Measurements from ENCODE around the gene ZNF784. TPM values are rescaled to one million over a fixed set of nuclear protein-coding genes. Genes with fewer than 3 reads are reported as not detected.

ZNF784 gene
- total and polyA plus RNA-seq, 2 of the 13 experiments (the other 11 are each of a cell fraction or from before 2014, with no cell fraction given): 4.1 to 4.2 TPM

DNA sequence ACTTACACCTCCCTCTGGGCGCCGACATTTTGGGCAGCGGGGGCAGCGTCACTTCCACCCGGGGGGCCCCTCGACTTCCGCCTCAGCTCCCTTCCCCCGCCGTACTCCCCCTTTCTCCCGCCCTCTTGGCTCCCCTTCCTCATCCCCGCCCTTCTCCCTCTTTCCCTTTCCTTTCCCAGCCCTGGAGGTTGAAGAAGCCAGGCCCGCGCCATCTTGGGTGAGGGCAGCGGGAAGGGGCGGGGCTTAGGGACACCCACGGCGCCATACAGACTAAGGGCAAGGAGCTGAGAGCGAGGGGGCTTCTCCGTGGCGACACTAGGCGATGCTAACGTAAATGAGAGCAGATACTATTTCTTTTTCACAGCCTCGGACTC is 24.9 kb downstream of the ZNF784 start, which contains the start of gene FIZ1 (continued):
- TF ChIP-seq, protein P1, sequence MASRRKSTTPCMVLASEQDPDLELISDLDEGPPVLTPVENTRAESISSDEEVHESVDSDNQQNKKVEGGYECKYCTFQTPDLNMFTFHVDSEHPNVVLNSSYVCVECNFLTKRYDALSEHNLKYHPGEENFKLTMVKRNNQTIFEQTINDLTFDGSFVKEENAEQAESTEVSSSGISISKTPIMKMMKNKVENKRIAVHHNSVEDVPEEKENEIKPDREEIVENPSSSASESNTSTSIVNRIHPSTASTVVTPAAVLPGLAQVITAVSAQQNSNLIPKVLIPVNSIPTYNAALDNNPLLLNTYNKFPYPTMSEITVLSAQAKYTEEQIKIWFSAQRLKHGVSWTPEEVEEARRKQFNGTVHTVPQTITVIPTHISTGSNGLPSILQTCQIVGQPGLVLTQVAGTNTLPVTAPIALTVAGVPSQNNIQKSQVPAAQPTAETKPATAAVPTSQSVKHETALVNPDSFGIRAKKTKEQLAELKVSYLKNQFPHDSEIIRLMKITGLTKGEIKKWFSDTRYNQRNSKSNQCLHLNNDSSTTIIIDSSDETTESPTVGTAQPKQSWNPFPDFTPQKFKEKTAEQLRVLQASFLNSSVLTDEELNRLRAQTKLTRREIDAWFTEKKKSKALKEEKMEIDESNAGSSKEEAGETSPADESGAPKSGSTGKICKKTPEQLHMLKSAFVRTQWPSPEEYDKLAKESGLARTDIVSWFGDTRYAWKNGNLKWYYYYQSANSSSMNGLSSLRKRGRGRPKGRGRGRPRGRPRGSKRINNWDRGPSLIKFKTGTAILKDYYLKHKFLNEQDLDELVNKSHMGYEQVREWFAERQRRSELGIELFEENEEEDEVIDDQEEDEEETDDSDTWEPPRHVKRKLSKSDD (CRISPR knock-in tag; IDR thresholded peaks at IDR 0.05; ENCODE audit: low read depth): peak; percentile 41; the same call in 1 of the 2 replicates
- TF ChIP-seq CBX5 (CRISPR knock-in tag; IDR thresholded peaks at IDR 0.05; ENCODE audit: borderline replicate concordance): no peak
- TF ChIP-seq, protein P2, sequence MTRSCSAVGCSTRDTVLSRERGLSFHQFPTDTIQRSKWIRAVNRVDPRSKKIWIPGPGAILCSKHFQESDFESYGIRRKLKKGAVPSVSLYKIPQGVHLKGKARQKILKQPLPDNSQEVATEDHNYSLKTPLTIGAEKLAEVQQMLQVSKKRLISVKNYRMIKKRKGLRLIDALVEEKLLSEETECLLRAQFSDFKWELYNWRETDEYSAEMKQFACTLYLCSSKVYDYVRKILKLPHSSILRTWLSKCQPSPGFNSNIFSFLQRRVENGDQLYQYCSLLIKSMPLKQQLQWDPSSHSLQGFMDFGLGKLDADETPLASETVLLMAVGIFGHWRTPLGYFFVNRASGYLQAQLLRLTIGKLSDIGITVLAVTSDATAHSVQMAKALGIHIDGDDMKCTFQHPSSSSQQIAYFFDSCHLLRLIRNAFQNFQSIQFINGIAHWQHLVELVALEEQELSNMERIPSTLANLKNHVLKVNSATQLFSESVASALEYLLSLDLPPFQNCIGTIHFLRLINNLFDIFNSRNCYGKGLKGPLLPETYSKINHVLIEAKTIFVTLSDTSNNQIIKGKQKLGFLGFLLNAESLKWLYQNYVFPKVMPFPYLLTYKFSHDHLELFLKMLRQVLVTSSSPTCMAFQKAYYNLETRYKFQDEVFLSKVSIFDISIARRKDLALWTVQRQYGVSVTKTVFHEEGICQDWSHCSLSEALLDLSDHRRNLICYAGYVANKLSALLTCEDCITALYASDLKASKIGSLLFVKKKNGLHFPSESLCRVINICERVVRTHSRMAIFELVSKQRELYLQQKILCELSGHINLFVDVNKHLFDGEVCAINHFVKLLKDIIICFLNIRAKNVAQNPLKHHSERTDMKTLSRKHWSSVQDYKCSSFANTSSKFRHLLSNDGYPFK (CRISPR knock-in tag; IDR thresholded peaks at IDR 0.05; ENCODE audit: borderline replicate concordance): peak; percentile 99
- TF ChIP-seq PAWR (CRISPR knock-in tag; IDR thresholded peaks at IDR 0.05; ENCODE audit: borderline replicate concordance): no peak
- TF ChIP-seq RBFOX2 (IDR thresholded peaks at IDR 0.05; ENCODE audit: low read depth, low read length): peak; percentile 55
- TF ChIP-seq ZNF850 (CRISPR knock-in tag; conservative IDR thresholded peaks at IDR 0.05): no peak
- TF ChIP-seq MXD4 (CRISPR knock-in tag; IDR thresholded peaks at IDR 0.05): 0 out of 2 replicates have a peak, but pooled peaks have one; percentile 42
- peak; percentile 47; the same call in 1 of the 2 replicates for TF ChIP-seq PHF8 (CRISPR knock-in tag; IDR thresholded peaks at IDR 0.05)
- peak; percentile 53 for TF ChIP-seq SAP130 (CRISPR knock-in tag; IDR thresholded peaks at IDR 0.05; ENCODE audit: low read depth)
- peak; percentile 95 for TF ChIP-seq SRSF1 (optimal IDR thresholded peaks at IDR 0.05; ENCODE audit: low read depth, low read length)
- TF ChIP-seq, protein P3, sequence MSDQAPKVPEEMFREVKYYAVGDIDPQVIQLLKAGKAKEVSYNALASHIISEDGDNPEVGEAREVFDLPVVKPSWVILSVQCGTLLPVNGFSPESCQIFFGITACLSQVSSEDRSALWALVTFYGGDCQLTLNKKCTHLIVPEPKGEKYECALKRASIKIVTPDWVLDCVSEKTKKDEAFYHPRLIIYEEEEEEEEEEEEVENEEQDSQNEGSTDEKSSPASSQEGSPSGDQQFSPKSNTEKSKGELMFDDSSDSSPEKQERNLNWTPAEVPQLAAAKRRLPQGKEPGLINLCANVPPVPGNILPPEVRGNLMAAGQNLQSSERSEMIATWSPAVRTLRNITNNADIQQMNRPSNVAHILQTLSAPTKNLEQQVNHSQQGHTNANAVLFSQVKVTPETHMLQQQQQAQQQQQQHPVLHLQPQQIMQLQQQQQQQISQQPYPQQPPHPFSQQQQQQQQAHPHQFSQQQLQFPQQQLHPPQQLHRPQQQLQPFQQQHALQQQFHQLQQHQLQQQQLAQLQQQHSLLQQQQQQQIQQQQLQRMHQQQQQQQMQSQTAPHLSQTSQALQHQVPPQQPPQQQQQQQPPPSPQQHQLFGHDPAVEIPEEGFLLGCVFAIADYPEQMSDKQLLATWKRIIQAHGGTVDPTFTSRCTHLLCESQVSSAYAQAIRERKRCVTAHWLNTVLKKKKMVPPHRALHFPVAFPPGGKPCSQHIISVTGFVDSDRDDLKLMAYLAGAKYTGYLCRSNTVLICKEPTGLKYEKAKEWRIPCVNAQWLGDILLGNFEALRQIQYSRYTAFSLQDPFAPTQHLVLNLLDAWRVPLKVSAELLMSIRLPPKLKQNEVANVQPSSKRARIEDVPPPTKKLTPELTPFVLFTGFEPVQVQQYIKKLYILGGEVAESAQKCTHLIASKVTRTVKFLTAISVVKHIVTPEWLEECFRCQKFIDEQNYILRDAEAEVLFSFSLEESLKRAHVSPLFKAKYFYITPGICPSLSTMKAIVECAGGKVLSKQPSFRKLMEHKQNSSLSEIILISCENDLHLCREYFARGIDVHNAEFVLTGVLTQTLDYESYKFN (CRISPR knock-in tag; conservative IDR thresholded peaks at IDR 0.05): peak; percentile 67; the same call in 1 of the 2 replicates
- TF ChIP-seq SP1 (IDR thresholded peaks at IDR 0.05): no peak
- peak; percentile 92 for TF ChIP-seq SP1 (CRISPR knock-in tag; IDR thresholded peaks at IDR 0.05)
- no peak; the same call in 1 of the 2 replicates for TF ChIP-seq ETV5 (CRISPR knock-in tag; IDR thresholded peaks at IDR 0.05; ENCODE audit: borderline replicate concordance)
- TF ChIP-seq ZZZ3 (CRISPR knock-in tag; IDR thresholded peaks at IDR 0.05; ENCODE audit: borderline replicate concordance): peak; percentile 52; the same call in 1 of the 2 replicates
- 0 out of 2 replicates have a peak, but pooled peaks have one; percentile 34 for TF ChIP-seq TARDBP (CRISPR knock-in tag; IDR thresholded peaks at IDR 0.05)
- TF ChIP-seq RELA (CRISPR knock-in tag; IDR thresholded peaks at IDR 0.05): no peak
- TF ChIP-seq ZNF781 (CRISPR knock-in tag; IDR thresholded peaks at IDR 0.05; ENCODE audit: borderline replicate concordance, not compliant biosample characterization): no peak
- TF ChIP-seq, protein P4, sequence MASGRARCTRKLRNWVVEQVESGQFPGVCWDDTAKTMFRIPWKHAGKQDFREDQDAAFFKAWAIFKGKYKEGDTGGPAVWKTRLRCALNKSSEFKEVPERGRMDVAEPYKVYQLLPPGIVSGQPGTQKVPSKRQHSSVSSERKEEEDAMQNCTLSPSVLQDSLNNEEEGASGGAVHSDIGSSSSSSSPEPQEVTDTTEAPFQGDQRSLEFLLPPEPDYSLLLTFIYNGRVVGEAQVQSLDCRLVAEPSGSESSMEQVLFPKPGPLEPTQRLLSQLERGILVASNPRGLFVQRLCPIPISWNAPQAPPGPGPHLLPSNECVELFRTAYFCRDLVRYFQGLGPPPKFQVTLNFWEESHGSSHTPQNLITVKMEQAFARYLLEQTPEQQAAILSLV (CRISPR knock-in tag; IDR thresholded peaks at IDR 0.05; ENCODE audit: borderline replicate concordance): no peak

Data from HepG2 (cell line).